Stomach (tissue), 4 donors: ENCODE data around the gene ACSL6.

Experiments used
- CTCF ChIP-seq, 7 experiments: fragments of 450-650 bp in 4 of 7; fragments of 200-600 bp in 3 of 7; sonication (generic) in 3 of 7; IDR thresholded peaks; one replicate each; pipeline ENCODE4 v1.5.1; 2016 to 2019; ENCODE audit warnings: antibody characterized with exemption in 7 of 7, control low read depth in 2 of 7, mild to moderate bottlenecking in 1 of 7
- EP300 ChIP-seq: sonication (generic); formaldehyde crosslinking; IDR thresholded peaks from one replicate; pipeline ENCODE4 v1.6.1; 2017; ENCODE audit warnings: antibody characterized with exemption
- POLR2A ChIP-seq, 4 donors: fragments of 450-650 bp; IDR thresholded peaks; one replicate each; pipeline ENCODE4 v1.6.1; 2016; ENCODE audit warnings: antibody characterized with exemption in 4 of 4, control low read depth in 2 of 4, mild to moderate bottlenecking in 1 of 4, moderate library complexity in 1 of 4
- POLR2AphosphoS5 ChIP-seq, 3 donors: sonication (generic); formaldehyde crosslinking; IDR thresholded peaks; one replicate each; pipeline ENCODE4 v1.6.1; 2016; ENCODE audit warnings: antibody characterized with exemption in 3 of 3

- TF ChIP-seq POLR2A (IDR thresholded peaks at IDR 0.05) (no peak), CTCF (IDR thresholded peaks at IDR 0.05) (no peak), EP300 (no peak), POLR2AphosphoS5 (IDR thresholded peaks at IDR 0.05) (no peak)
Measured at GRCh38 chr5:131994533-131995226, 16.8 kb downstream of the ACSL6 start.
